Measurements from ENCODE around the gene POU2F2.
"Not testable (repeated sequence)": the region's sequence is repeated elsewhere in the genome, so short reads cannot be mapped to it uniquely, and the experiment has no call there.

The POU2F2 gene

DNA sequence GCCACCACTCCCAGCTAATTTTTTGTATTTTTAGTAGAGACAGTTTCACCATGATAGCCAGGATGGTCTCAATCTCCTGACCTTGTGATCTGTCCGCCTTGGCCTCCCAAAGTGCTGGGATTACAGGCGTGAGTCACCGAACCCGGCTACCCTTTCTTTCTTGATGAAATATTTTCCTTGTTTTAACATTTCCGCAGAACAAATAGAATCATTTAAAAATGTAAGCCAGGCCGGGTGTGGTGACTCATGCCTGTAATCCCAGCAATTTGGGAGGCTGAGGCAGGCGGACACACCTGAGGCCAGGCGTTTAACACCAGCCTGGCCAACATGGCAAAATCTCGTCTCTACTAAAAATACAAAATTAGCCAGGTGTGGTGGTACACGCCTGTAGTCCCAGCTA, 32.0 kb downstream of the POU2F2 start:
- DNase-seq (ENCODE audit: low read depth in 2 of 2): not testable (repeated sequence)

GRCh38 chr19:42099336-42099925, 32.8 kb downstream of the POU2F2 start:
- no peak for DNase-seq (ENCODE audit: low read depth in 2 of 2)

- no peak for DNase-seq (ENCODE audit: low read depth in 2 of 2)
Observed at GRCh38 chr19:42098781-42099180, 33.5 kb downstream of the POU2F2 start.

DNA sequence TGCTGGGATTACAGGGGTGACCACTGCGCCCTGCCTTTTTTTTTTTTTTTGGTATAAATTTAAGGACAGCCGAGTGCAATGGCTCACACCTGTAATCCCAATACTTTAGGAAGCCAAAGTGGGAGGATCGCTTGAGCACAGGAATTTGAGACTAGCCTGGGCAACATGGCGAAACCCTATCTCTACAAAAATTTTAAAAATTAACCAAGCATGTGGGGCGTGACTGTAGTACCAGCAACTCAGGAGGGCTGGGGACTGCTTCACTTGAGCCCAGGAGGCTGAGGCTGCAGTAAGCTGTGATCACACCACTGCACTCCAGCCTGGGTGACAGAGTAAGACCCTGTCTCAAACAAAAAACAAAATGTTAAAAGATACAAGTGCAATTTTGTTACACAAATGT, 34.8 kb downstream of the POU2F2 start:
- DNase-seq (ENCODE audit: low read depth in 2 of 2): no peak

DNA sequence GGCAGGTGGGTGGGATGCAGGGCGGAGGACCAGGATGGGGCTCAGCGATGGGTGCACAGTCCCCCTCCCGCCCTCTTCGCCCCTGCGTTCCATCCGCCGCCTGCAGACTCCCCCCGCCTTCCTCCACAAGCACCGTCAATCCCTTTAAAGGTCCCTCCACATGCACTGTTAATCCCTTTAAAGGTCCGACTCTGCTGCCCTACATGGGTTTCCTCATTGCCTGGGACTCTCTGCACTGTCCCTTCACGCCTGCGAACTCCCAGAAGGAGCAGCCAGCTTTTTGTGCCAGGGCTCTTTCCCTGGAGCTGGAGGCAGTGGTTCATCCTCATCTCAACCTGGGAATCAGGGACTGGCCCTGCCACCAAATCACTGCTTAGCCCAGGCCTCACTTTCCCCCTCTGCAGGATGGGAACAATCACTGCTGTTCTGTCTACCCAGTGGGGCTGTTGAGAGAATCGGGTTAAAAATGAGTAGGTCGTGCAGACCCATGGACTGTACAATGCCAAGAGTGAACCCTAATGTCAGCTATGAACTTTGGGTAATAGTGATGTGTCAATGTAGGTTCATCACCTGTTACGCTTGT, 35.9 kb downstream of the POU2F2 start:
- DNase-seq (ENCODE audit: low read depth in 2 of 2): no peak

DNA sequence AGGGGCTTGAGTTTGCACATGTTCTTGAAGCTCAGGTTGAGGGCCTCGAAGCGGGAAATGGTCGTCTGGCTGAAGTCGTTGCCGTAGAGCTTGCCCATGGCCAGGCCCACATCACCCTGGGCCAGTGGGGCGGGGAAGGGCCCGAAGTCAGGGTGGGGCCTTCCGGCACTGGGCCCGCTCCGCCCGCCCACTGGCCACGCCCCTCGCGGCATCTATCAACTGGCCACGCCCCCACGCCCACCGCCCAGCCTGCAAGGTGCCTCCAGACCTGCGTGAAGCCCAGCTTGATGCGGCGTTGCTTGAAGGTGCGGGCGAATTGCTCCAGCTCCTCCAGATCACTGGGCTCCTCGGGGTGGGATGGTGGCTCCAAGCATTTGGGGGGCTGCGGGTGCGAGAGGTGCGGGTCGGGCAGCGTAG, 36.4 kb downstream of the POU2F2 start:
- no peak for DNase-seq (ENCODE audit: low read depth in 2 of 2)

GRCh38 chr19:42095142-42095813, 37.0 kb downstream of the POU2F2 start:
- no peak for DNase-seq (ENCODE audit: low read depth in 2 of 2)

GRCh38 chr19:42093926-42094325, 38.3 kb downstream of the POU2F2 start:
- DNase-seq (ENCODE audit: low read depth in 2 of 2): no peak

GRCh38 chr19:42093505-42093904, 38.7 kb downstream of the POU2F2 start:
- DNase-seq (ENCODE audit: low read depth in 2 of 2): no peak

DNA sequence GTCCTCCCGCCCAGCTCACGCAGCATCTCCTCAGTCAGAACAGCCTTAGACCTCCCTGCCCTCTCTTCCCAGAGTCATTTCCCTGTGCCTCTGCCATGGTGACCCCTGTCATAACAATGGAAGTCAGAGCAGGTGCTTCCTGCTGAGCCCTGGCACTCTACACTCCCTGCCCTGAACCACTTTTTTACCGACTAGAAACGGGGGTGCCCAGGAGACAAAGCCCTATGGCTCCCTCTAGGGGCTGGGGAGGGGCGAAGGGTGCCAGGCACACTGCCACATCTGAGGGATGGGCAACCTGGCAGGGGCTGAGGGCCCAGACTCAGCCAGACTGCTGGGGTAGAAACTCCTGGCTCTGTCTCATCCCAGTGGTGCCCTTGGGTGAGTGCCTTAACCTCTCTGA, 39.9 kb downstream of the POU2F2 start:
- no peak for DNase-seq (ENCODE audit: low read depth in 2 of 2)

- DNase-seq (ENCODE audit: low read depth in 2 of 2): no peak
Observed at GRCh38 chr19:42091742-42092141, 40.5 kb downstream of the POU2F2 start.

DNA sequence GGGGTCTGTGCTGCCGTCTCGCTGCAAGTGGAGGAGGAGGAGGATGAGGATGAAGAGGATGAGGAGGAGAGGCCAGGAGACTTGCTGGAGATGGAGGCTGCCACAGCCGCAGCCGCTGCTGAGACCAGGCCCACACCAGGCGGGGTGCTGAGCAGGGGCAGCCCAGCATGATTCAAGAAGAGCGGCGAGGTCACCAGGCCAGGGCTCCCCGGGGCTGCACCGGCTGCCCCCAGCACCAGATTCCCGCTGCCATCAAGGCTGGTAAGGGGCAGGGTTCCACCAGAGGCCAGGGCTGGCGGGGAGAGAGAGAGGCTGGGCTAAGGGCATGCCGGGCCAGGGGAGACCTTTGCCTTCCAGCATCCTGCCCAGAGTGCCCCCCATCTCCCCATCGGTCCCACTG, 40.9 kb downstream of the POU2F2 start:
- DNase-seq (ENCODE audit: low read depth in 2 of 2): no peak

DNA sequence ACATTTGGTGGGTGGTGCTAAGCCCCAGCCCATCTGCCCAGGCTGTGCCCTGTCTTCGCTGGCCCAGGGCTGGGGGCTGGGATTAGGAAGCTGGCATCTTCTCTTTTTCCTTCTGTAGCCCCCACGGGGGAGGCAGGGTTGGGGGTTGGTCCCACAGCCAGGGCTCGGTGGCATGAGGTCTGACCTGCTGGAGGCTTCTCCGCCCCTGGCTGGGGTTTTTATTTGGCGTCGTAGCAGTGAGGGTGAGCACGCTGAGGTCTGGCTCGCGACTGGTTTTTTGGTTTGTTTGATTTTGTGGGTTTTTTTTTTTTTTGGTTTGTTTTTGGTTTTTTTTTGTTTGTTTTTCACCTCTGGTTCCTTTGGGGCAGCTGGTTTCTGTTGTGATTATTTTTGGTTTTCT, 41.6 kb downstream of the POU2F2 start:
- no peak for DNase-seq (ENCODE audit: low read depth in 2 of 2)

DNA sequence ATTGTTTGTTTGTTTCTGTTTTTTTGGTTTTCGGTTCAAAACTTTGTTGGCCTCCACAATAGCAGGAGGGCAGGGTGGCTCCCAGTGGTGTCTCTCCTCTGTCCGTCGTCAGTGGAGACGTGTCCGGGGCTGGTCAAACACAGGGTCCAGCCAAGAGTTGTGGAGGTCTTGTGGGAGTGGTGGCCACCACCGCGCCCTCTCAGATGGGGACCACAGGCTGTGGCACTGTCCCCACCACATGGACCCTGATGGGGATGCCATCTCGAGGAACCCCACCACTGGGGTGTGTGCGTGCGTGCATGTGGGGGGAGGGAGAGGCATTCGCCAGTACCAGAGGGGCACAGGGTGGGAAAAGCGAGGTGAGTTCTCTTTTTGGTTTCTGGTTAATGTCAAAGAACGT, 42.5 kb downstream of the POU2F2 start:
- DNase-seq (ENCODE audit: low read depth in 2 of 2): no peak

GRCh38 chr19:42089191-42089750, 43.0 kb downstream of the POU2F2 start:
- DNase-seq (ENCODE audit: low read depth in 2 of 2): no peak

- DNase-seq (ENCODE audit: low read depth in 2 of 2): no peak
Observed at GRCh38 chr19:42088471-42089190, 43.6 kb downstream of the POU2F2 start.

DNA sequence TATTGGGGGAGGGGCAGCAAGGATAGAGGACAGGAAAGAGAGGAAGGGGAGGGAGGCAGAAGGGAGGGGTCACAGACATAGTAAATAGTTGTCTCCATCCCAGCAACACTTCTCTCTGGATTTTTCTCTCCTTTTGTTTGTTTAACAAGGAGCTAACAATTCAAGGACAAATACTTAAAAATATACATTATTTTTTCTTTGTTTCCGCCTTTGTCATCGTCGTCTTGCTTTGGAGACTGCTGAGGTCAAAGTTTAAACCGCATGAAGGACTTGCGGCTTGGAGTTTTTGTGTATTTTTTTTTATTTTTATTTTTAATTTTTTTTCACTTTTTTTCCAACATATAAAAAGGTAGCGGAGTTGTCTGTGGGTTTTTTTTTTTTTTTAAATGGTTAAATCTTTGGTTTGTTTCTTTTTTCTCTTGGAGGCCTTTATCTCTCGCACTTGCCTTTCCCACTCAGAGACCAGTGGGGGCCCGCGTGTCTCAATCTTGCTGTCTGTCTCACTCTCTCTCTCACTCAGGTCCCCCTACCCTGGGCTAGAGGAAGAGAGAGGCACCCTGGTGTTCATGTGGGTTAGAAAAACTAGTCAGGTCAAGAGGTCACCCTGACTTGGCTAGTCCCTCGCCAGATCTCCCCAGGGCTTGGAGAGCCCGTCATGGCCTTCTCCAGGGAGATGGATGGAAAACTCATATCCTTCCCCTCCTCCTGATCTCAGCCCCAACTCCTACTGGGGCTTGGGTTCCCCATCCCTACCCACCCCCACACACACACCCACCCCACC, 45.3 kb downstream of the POU2F2 start:
- DNase-seq (ENCODE audit: low read depth in 2 of 2): no peak

- DNase-seq (ENCODE audit: low read depth in 2 of 2): no peak
Observed at GRCh38 chr19:42086188-42086736, 46.0 kb downstream of the POU2F2 start.

DNA sequence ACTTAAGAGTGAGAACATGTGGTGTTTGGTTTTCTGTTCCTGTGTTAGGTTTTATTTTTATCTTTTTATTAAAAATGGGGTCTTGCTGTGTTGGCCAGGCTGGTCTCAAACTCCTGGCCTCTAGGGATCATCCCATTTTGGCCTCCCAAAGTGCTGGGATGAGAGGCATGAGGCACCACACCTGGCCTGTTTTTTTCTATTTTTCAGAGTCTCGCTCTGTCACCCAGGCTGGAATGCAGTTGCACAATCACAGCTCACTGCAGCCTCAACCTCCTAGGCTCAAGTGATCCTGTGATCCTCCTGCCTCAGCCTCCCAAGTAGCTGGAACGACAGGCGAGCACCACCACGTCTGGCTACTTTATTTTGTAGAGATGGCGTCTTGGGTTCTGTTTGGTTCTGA, 48.7 kb downstream of the POU2F2 start:
- DNase-seq (ENCODE audit: low read depth in 2 of 2): no peak

DNA sequence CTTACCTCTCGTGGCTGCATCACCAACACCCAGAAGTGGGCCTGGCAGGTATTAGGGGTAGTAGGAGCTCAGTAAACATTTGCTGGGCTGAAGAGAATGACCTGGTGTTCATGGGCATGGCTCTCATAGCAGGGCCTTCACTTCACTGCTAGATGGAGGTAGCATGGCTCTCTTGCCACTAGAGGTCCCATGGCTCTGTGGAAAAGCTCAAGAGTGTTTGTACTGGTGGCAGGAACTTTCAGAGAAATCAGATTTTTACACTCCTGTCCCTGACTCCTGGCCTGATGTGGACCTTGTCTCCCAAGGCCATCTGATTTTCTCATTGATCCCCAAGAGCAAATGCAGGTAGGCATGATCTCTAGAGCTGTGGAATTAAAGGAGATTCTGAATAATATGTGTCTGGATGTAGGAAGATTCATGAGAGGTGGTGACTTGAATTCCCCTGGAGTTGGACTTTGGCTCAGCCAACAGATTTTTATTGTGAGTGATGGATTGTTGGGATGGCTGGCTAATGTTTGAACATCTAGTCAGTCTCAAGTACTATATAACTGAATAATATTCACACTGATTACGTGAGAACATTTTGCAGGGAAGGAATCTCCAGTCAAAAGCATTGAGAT, 50.6 kb downstream of the POU2F2 start:
- DNase-seq (ENCODE audit: low read depth in 2 of 2): no peak
